ENCODE results near the gene HSPA4.
"Not testable (repeated sequence)": the region's sequence is repeated elsewhere in the genome, so short reads cannot be mapped to it uniquely, and the experiment has no call there.

Gene HSPA4

DNA sequence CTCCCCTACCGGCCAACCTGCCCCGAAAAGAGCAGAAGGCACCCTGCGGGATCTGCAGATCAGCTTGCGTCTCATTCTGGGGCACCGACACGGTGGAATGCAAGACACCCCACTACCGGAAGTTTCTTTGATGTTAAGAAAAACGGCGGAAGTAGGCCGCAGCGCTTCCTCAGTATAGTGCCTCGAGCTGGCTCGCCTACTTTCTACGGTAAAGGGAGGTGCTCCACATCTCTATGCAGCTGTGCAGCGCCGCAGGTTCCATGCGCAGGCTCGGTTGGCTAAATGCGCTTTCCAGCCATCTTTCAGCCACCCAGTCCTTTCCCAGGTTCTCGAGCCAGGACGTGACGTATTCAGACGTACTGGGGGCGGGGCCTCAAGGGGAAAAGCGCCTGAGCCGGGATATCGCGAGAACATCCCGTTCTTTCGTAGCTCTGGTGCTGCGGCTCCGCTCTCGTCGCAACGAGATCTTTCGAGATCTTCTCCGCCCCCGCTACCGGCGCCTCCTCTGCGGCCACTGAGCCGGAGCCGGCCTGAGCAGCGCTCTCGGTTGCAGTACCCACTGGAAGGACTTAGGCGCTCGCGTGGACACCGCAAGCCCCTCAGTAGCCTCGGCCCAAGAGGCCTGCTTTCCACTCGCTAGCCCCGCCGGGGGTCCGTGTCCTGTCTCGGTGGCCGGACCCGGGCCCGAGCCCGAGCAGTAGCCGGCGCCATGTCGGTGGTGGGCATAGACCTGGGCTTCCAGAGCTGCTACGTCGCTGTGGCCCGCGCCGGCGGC lies at the start of gene HSPA4:
HSPA4 (plus strand) TSS at position 472 of the 775 bp plus-strand sequence; CDS start at position 710, 238 bp downstream.
- peak; percentile 93 to 95 for DNase-seq (ENCODE audit: low read depth in 2 of 2)

- DNase-seq (ENCODE audit: low read depth in 2 of 2), result no peak
These were observed 45.2 kb upstream of the HSPA4 start for GRCh38 chr5:133006653-133007052.

GRCh38 chr5:133008455-133008854 lies 43.4 kb upstream of the HSPA4 start:
- DNase-seq (ENCODE audit: low read depth in 2 of 2), result not testable (repeated sequence)

DNA sequence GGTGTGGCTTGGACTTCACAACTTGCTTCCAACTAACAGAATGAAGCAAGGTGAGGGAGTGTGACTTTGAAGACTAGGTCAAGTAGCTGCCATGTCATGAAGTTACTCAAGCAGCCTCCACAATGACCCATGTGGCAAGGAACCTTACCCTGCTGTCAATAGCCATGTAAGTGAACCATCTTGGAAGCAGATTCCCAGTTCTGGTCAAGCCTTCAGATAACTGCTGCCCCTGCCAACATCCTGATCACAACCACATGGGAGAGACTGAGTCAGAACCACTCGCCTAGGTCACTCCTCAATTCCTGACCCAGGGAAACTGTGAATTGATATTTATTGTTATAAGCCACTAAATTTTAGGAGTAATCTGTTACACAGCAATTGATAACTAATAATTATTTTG lies 36.3 kb upstream of the HSPA4 start:
- no peak for DNase-seq (ENCODE audit: low read depth in 2 of 2)

DNA sequence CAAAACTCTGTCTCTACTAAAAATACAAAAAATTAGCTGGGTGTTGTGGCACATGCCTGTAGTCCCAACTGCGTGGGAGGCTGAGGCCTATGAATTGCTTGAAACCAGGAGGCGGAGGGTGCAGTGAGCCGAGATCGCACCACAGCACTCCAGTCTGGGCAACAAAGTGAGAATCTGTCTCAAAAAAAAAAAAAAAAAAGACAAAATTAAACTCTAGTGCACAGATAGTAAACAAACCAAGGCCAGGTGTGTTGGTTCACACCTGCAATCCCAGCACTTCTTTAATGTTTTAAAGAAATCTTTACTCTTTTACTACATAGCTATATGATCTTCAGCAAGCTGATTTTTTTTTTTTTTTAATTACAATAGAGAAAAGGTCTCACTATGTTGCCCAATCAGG lies 33.8 kb upstream of the HSPA4 start:
- no peak for DNase-seq (ENCODE audit: low read depth in 2 of 2)

- not testable (repeated sequence) for DNase-seq (ENCODE audit: low read depth in 2 of 2)
These were observed 32.3 kb upstream of the HSPA4 start for GRCh38 chr5:133019471-133019870.

DNA sequence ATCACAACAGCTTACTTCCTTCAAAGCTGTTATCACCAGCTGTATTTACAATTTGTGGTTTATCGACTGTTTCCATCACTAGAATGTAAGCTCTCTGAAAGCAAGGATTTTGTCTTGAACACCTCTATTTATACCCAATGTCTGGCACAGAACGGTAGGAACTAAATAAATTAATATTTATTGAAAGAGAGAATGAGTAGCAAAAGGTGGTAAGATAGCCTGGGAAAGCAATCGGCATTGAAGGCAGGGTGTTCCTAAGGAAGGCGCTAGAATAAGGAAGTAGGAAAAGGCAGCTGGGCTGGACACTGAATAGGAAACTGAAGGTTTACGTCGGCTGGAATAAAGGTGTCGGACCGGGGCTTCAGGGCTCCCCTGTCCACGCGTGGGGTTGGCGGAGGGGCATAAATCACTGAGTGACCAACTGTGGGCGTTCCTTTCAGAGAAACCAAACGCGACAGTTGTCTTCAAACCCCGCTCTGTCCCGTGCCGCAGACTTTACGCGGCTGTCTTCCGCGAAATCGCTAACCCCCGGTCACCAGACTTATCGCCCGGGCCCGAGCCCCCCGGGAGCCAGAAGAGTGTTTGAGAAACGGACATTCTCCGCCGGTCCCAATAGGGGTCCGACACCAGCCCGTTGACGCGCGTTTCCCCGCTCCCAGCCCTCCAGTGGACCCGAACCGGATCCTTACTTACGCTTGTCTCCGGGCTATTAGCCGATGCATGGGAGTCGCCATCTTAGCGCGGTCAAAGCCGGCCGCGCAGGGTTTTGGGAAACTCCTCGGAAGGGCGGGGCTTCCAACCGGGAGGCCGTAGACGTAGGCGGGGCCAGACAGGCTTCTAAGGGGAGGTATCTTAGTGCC lies 25.8 kb upstream of the HSPA4 start, which contains the start of gene ZCCHC10:
ZCCHC10 (minus strand) TSS at position 746 of the 860 bp plus-strand sequence; CDS start at position 734, 12 bp downstream.
- peak; percentile 84 to 90 for DNase-seq (ENCODE audit: low read depth in 2 of 2)

GRCh38 chr5:133026664-133027153 lies 25.1 kb upstream of the HSPA4 start:
- DNase-seq (ENCODE audit: low read depth in 2 of 2), result no peak

DNA sequence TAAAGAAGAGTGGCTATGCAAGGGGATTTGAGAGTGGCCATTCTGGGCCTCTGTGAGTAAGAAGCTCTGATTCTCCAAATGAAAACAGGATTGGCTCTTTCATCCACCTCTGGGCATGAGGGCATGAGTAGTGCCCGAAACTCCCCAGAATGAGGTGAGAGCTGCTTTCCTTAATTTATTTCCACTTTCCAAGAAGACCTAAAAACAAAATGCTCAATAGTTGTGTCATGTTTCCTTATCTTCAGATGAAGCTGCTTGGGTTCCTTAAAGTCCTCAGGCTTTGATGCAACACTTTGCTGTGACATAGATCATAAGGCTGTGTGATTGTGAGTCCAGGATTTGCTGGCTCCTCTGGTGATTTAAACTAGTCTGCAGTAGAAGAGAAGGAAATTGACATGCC lies 22.4 kb upstream of the HSPA4 start:
- DNase-seq (ENCODE audit: low read depth in 2 of 2), result no peak

DNA sequence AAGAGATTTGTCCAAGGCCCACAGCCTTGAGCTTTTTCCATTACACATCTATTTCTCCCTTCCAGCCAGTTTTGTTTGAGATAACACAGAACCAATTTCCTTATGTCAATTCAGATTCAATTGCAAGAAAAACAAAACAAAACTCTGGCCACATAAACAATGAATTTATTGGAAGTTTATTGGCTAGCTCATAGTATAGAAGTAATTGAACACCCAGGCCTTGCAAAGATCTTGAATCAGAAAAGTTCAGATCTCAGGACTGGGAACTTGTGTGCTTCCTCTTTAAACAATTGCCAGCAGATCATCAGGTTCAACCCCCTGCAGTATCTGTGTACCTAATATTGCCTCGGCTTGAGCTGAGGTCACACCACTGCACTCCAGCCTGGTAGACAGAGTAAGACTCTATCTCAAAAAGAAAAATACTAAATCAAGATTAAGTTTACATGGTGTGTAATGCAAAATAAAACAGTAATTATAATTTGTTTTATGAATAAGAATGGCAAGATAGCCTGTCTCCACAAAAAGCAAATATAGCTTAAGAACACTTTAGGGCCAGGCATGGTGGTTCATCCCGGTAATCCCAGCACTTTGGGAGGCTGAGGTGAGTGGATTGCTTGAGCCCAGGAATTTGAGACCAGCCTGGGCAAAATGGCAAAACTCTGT lies 21.3 kb upstream of the HSPA4 start:
- DNase-seq (ENCODE audit: low read depth in 2 of 2), result no peak

- DNase-seq (ENCODE audit: low read depth in 2 of 2), result no peak
These were observed 18.7 kb upstream of the HSPA4 start for GRCh38 chr5:133032852-133033742.

DNA sequence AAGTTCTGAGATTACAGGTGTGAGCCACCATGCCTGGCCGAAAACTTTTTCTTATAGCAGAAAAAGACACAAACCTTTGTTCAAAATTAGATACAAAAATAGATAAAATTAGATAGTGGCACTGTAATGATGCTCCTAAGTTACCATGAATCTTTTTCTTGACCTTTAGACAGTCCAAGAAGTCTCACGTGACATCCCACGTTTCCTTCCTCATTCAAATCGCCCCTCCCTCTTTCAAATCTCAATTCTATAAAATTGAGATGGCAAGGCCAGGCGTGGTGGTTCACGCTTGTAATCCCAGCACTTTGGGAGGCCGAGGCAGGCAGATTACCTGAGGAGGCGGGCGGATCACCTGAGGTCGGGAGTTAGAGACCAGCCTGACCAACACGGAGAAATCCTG lies 17.7 kb upstream of the HSPA4 start:
- no peak for DNase-seq (ENCODE audit: low read depth in 2 of 2)

GRCh38 chr5:133035224-133035623 lies 16.6 kb upstream of the HSPA4 start:
- no peak for DNase-seq (ENCODE audit: low read depth in 2 of 2)

GRCh38 chr5:133036677-133037076 lies 15.1 kb upstream of the HSPA4 start:
- DNase-seq (ENCODE audit: low read depth in 2 of 2), result not testable (repeated sequence)

DNA sequence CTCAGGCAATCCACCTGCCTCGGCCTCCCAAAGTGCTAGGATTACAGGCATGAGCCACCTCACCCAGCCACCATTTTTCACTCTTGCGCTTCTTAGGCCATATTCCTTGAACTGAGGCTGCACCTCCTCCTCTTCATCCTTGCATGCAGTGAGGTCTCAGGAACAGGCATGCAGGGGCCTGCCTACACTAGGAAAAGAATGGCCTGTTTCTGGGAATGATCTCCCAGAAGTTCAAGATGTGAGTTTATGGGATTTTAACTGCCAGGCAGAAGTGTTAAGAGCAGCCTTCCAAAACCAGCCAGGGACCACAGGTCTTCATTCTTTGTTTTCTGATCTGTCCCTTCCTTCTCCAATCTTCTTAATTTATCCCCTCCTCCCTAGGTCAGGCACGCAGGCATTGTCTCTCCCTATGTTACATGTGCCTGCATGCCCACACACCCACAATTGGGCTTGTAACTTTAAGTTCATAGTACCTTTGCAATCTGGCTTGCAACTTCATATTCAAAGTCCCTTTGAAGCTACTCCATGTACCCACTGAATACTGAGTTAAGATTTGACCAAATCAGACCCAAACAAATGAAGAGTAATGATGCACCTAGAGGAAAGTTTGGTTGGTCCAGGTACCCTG lies 10.5 kb upstream of the HSPA4 start:
- no peak for DNase-seq (ENCODE audit: low read depth in 2 of 2)

- no peak for DNase-seq (ENCODE audit: low read depth in 2 of 2)
These were observed 9.9 kb upstream of the HSPA4 start for GRCh38 chr5:133041910-133042309.

- DNase-seq (ENCODE audit: low read depth in 2 of 2), result not testable (repeated sequence)
These were observed 5.3 kb upstream of the HSPA4 start for GRCh38 chr5:133046560-133046959.

- DNase-seq (ENCODE audit: low read depth in 2 of 2), result no peak
These were observed 4.4 kb upstream of the HSPA4 start for GRCh38 chr5:133047404-133047803.

- DNase-seq (ENCODE audit: low read depth in 2 of 2), result no peak
These were observed 2.7 kb upstream of the HSPA4 start for GRCh38 chr5:133048993-133049725.

GRCh38 chr5:133049726-133050048 lies 2.1 kb upstream of the HSPA4 start:
- no peak for DNase-seq (ENCODE audit: low read depth in 2 of 2)
